GM18508 (cell line): ENCODE data around the gene SLCO3A1.

ENCODE experiments used
- ATAC-seq: cut with Tn5 transposase; IDR thresholded peaks from one replicate; pipeline ENCODE4 v1.9.1; 2021; ENCODE audit warnings: moderate number of reproducible peaks; ENCODE audit not compliant: insufficient read depth, unreplicated experiment

Gene SLCO3A1

DNA sequence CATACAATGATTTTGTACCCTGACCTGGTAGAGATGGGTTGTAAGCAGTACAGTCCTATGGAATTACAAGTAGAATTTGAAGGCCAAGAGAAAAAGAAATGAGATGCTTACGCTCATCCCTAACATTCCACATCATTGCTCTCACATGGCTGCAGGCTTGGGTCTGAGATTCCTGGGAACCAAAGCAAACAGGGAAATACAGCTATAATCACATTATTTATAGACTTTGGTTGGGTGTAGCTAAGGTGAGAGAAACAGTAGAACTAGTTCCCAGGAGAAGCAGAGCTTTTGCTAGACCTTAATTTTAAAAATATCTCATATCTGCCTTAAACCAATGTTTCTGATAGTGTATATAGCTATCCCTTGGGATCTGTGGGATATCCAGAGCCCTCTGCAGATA, 51.4 kb downstream of the SLCO3A1 start:
- no peak for ATAC-seq

DNA sequence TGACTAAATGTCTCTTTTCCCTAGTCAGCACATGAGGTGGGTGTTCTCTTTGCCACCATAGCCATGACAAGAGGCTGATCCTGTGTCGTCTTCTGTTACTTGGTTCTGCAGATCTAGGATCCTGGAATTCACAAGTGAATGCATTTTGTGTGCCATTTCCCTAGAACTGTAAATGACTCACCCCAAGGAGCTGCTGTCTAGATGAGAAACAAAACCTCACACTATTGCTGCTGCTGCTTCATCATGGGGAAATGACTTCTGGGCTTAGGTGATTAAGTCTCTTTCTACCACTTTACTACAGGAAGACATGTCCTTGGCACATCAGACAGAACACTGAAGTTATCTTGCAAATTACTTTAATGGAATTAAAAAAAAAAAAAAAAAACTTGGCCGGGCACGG, 54.9 kb downstream of the SLCO3A1 start:
- ATAC-seq = no peak

DNA sequence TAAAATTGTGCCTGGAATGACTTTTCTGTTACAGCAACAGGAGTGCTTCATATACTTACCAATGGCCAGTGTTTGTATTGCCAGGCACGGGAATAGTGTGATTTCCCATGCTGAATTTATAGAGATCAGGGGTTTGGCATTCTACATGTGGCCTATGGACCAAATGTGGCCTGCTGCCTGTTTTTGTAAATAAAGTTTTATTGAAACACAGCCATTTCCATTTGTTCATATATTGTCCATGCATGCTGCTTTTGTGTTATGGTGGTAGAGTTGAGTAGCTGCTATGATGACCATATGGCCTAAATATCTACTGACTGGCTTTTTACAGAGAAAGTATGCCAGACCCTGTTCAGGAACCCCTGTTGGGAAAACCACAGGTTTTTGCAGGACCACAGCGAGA, 55.6 kb downstream of the SLCO3A1 start:
- ATAC-seq = no peak

DNA sequence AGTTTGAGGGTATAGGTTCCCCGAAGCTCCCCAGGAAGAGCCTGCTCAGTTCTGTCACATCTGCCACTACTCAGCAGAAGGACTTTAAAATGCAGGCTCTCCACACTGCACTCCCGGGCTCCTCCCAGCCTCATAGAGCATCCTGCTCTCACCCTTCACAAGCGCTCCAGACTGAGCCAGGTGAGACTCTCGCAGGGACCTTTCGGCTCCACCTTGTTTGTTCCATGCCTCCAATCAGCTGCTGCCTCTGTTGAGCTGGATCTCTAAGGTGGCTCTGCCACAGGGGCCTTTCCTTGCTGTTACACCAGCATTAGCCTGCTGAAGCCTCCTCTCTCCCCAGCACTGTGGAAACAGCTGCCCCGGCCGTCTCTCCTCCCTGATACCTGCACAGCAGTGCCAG, 56.1 kb downstream of the SLCO3A1 start:
- ATAC-seq = no peak

- no peak for ATAC-seq
These were observed 58.3 kb downstream of the SLCO3A1 start for GRCh38 chr15:91911844-91912243.

DNA sequence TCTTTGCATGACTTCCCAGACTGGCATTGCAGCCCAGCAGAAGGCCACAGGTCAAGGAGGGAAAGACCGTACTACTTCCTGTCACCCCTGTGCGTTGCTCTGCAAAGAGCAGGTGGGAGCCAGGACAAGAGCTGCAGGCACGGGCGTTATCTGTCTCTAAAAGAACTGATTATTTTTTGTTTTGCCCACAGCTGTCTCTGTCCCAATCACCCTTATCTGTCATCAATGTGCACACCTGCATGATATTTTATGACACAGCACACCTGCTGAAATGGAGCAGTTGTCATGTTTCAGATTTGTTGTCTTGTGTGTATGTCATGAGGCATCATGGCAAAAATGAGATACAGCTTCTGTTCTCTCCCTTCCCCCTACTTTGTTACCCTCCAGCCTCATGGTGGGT, 58.8 kb downstream of the SLCO3A1 start:
- no peak for ATAC-seq

GRCh38 chr15:91913560-91913959, 60.1 kb downstream of the SLCO3A1 start:
- no peak for ATAC-seq

- ATAC-seq = no peak
These were observed 62.1 kb downstream of the SLCO3A1 start for GRCh38 chr15:91915576-91915975.

DNA sequence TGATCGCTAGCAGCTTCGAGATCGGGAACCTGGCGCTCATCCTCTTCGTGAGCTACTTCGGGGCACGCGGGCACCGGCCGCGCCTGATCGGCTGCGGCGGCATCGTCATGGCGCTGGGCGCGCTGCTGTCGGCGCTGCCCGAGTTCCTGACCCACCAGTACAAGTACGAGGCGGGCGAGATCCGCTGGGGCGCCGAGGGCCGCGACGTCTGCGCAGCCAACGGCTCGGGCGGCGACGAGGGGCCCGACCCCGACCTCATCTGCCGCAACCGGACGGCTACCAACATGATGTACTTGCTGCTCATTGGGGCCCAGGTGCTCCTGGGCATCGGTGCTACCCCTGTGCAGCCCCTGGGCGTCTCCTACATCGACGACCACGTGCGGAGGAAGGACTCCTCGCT, 62.5 kb downstream of the SLCO3A1 start:
- no peak for ATAC-seq

GRCh38 chr15:91917686-91918360, 64.3 kb downstream of the SLCO3A1 start:
- no peak for ATAC-seq

DNA sequence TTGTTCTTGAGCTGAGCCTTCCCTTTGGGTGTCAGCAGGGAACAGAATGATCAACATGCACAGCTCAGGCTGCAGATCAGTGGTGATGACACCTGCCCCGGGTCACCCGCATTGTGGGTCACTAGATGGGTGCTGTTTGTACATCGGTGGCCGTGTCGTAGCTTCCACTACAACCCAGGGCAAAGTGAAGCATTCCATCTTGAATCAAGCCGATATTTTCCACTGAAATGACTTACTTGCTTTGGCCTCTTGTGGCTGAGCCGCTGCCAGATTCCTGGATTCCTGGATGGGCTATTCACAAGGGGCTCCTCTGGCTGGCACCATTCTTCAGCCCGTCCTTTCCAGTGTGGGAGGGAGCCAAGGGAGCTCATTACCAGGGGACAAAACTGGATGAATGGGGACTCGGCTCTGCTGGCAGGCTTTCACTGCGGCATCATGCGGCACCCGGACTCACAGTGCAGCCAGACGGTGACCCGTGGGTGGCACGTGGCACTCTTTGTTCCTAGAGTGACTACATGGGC, 65.6 kb downstream of the SLCO3A1 start:
- no peak for ATAC-seq

GRCh38 chr15:91921188-91921842, 67.8 kb downstream of the SLCO3A1 start:
- no peak for ATAC-seq

GRCh38 chr15:91921843-91922198, 68.3 kb downstream of the SLCO3A1 start:
- no peak for ATAC-seq

GRCh38 chr15:91922646-91923547, 69.4 kb downstream of the SLCO3A1 start:
- no peak for ATAC-seq

DNA sequence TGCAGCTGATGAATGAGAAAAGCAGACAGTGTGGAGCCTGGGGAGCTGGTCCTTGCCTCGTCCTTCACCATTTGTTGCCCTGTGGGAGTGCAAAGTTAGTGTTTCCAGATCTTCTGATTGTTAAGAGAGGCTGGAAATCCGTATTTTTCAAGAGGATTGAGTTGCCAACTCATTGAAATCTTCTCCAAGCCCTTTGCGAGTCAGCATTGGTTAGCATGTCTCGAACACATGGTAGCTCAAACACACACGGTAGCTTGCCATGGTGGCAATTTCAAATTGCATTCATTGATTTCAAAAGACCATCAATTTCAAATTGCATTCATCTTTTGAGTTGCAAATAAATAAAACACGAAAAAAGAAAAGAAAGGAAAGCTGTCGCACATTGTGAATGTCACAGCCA, 70.7 kb downstream of the SLCO3A1 start:
- ATAC-seq = no peak

- no peak for ATAC-seq
These were observed 71.5 kb downstream of the SLCO3A1 start for GRCh38 chr15:91924837-91925495.

DNA sequence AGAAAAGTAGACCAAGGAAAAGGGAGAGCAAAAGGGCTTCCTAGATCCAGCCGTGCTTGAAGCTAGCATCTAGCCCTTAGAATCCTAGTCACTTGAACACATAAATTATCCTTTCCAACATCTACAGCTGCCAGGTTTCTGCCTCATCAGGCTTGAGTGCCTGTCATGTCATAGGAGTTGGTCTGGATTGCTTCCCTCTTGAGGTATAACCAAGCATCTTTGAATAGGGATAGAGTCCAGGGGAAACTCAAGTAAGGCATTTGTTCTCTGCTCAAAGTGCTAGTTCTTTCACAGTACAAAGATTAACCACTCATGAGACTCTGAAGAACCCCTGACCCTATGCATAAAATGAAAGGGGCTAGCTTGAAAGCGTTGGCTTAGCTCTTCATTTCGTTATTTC, 72.3 kb downstream of the SLCO3A1 start:
- no peak for ATAC-seq

- ATAC-seq = no peak
These were observed 73.4 kb downstream of the SLCO3A1 start for GRCh38 chr15:91926908-91927270.

- ATAC-seq = no peak
These were observed 74.1 kb downstream of the SLCO3A1 start for GRCh38 chr15:91927585-91927984.

DNA sequence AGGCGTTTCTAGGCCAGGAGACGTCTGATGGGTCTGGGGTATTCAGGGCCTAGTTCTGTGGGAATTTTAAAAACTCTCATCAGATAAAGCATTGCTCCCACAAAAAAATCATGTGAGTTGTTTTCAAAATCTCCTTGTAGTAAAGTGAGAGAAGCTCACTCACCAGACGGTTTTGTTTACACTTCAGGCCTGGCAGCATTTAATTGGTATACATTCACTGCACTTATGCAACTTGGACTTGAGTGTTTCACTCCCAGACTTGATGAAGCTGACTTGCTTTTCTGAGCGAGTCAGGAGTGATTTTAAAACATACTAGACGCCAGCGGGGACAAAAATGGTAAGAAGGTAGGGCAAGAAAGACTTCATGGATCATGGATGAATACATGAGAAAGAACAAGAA, 75.2 kb downstream of the SLCO3A1 start:
- ATAC-seq = no peak

DNA sequence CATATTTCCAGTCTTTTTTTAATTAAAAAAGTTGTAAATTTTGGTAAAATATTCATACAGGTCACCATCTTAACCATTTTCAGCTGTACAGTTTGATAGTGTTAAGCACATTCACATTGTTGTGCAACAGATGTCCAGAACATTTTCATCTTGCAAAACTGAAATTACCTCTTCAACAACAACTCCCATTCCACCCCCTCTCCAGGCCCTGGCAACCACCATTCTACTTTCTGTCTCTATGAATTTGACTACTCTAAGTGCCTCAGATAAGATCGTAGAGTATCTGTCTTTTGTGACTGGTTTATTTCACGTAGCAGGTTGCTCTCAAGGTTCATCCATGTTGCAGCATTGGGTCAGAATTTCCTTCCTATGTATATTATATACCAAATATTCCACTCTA, 76.0 kb downstream of the SLCO3A1 start:
- no peak for ATAC-seq
